MM.1S (cell line): ENCODE measurements around the gene FAM229A.

Experiments used
- DNase-seq: peaks from one replicate; pipeline ENCODE4 v3.0.0-alpha.2; 2015
- H2AFZ ChIP-seq: fragments of 300-600 bp; sonication (generic); 2 replicates; pipeline ENCODE4 v1.6.0; 2016; ENCODE audit warnings: antibody characterized with exemption, low read length
- H3F3A ChIP-seq: fragments of 300-600 bp; sonication (generic); 2 replicates; pipeline ENCODE4 v1.6.1; 2016; ENCODE audit warnings: mild to moderate bottlenecking, antibody characterized with exemption, low read length, moderate library complexity, mixed read lengths; ENCODE audit not compliant: insufficient read depth
- H3K27ac ChIP-seq: fragments of 300-600 bp; sonication (generic); 2 replicates; pipeline ENCODE4 v1.5.1; 2016; ENCODE audit warnings: mild to moderate bottlenecking, low read length
- H3K27me3 ChIP-seq: fragments of 300-600 bp; sonication (generic); replicated peaks from 2 replicates; pipeline ENCODE4 v1.6.0; 2016; ENCODE audit warnings: low read length; ENCODE audit not compliant: insufficient read depth
- H3K36me3 ChIP-seq: fragments of 300-600 bp; sonication (generic); replicated peaks from 2 replicates; pipeline ENCODE4 v1.6.1; 2016; ENCODE audit warnings: mild to moderate bottlenecking, low read length, mixed read lengths; ENCODE audit not compliant: insufficient read depth
- H3K4me1 ChIP-seq: fragments of 300-600 bp; sonication (generic); 2 replicates; pipeline ENCODE4 v1.6.1; 2016; ENCODE audit warnings: low read length, mixed read lengths
- H3K4me2 ChIP-seq: fragments of 300-600 bp; sonication (generic); 2 replicates; pipeline ENCODE4 v1.6.0; 2016; ENCODE audit warnings: low read depth, low read length
- H3K4me3 ChIP-seq: fragments of 300-600 bp; sonication (generic); 2 replicates; pipeline ENCODE4 v1.5.1; 2016; ENCODE audit warnings: low read length, mixed read lengths
- H3K79me2 ChIP-seq: fragments of 300-600 bp; sonication (generic); 2 replicates; pipeline ENCODE4 v1.6.1; 2016; ENCODE audit warnings: mixed run types, low read length, mixed read lengths
- H3K9ac ChIP-seq: fragments of 300-600 bp; sonication (generic); 2 replicates; pipeline ENCODE4 v1.6.1; 2016; ENCODE audit warnings: low read length, mixed read lengths
- H3K9me2 ChIP-seq: fragments of 300-600 bp; sonication (generic); replicated peaks from 2 replicates; pipeline ENCODE4 v1.6.1; 2016; ENCODE audit warnings: mild to moderate bottlenecking, low read length, mixed read lengths; ENCODE audit not compliant: insufficient read depth
- H3K9me3 ChIP-seq: fragments of 300-600 bp; sonication (generic); replicated peaks from 2 replicates; pipeline ENCODE4 v1.6.1; 2016; ENCODE audit warnings: mild to moderate bottlenecking, low read length, mixed read lengths; ENCODE audit not compliant: insufficient read depth
- H4K20me1 ChIP-seq: fragments of 300-600 bp; sonication (generic); 2 replicates; pipeline ENCODE4 v1.6.1; 2016; ENCODE audit warnings: mild to moderate bottlenecking, low read length, moderate library complexity, mixed read lengths; ENCODE audit not compliant: insufficient read depth
- EZH2 ChIP-seq: fragments of 300-600 bp; sonication (generic); optimal IDR thresholded peaks from 2 replicates; pipeline ENCODE3; 2017; ENCODE audit warnings: low read depth, mild to moderate bottlenecking, antibody characterized with exemption, low read length, mixed read lengths
- EZH2phosphoT487 ChIP-seq: fragments of 300-600 bp; sonication (generic); IDR thresholded peaks from 2 replicates; pipeline ENCODE4 v1.6.1; 2018; ENCODE audit warnings: antibody characterized with exemption, low read length
- TF ChIP-seq, protein P1 (sequence below): fragments of 300-600 bp; sonication (generic); IDR thresholded peaks from 2 replicates; pipeline ENCODE4 v1.5.1; 2016; ENCODE audit warnings: antibody characterized with exemption, low read length, mixed read lengths

Gene FAM229A

DNA sequence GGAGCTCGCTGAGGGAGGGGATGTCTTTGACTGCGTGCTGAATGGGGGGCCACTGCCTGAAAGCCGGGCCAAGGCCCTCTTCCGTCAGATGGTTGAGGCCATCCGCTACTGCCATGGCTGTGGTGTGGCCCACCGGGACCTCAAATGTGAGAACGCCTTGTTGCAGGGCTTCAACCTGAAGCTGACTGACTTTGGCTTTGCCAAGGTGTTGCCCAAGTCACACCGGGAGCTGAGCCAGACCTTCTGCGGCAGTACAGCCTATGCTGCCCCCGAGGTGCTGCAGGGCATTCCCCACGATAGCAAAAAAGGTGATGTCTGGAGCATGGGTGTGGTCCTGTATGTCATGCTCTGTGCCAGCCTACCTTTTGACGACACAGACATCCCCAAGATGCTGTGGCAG lies 1.4 kb upstream of the FAM229A start:
- H3K79me2 ChIP-seq: no peaks in the 10 kb centered on the region
- no peaks in the 10 kb centered on the region for H4K20me1 ChIP-seq
- H2AFZ ChIP-seq: no peak overlapping the region
- no peak overlapping the region for H3K27ac ChIP-seq
- no peaks in the 10 kb centered on the region for H3F3A ChIP-seq
- H3K4me3 ChIP-seq: no peak overlapping the region
- H3K9me3 ChIP-seq: no peaks in the 10 kb centered on the region
- DNase-seq: no peak
- H3K9ac ChIP-seq: no peak overlapping the region
- H3K4me1 ChIP-seq: no peaks in the 10 kb centered on the region
- no peaks in the 10 kb centered on the region for H3K9me2 ChIP-seq
- H3K36me3 ChIP-seq: no peaks in the 10 kb centered on the region; the same call in none of the 2 replicates
- H3K4me2 ChIP-seq: no peak overlapping the region
- no peaks in the 10 kb centered on the region for H3K27me3 ChIP-seq
- TF ChIP-seq EZH2 (no peak), EZH2phosphoT487 (no peak)
- TF ChIP-seq, protein P1, sequence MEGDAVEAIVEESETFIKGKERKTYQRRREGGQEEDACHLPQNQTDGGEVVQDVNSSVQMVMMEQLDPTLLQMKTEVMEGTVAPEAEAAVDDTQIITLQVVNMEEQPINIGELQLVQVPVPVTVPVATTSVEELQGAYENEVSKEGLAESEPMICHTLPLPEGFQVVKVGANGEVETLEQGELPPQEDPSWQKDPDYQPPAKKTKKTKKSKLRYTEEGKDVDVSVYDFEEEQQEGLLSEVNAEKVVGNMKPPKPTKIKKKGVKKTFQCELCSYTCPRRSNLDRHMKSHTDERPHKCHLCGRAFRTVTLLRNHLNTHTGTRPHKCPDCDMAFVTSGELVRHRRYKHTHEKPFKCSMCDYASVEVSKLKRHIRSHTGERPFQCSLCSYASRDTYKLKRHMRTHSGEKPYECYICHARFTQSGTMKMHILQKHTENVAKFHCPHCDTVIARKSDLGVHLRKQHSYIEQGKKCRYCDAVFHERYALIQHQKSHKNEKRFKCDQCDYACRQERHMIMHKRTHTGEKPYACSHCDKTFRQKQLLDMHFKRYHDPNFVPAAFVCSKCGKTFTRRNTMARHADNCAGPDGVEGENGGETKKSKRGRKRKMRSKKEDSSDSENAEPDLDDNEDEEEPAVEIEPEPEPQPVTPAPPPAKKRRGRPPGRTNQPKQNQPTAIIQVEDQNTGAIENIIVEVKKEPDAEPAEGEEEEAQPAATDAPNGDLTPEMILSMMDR: no peak

DNA sequence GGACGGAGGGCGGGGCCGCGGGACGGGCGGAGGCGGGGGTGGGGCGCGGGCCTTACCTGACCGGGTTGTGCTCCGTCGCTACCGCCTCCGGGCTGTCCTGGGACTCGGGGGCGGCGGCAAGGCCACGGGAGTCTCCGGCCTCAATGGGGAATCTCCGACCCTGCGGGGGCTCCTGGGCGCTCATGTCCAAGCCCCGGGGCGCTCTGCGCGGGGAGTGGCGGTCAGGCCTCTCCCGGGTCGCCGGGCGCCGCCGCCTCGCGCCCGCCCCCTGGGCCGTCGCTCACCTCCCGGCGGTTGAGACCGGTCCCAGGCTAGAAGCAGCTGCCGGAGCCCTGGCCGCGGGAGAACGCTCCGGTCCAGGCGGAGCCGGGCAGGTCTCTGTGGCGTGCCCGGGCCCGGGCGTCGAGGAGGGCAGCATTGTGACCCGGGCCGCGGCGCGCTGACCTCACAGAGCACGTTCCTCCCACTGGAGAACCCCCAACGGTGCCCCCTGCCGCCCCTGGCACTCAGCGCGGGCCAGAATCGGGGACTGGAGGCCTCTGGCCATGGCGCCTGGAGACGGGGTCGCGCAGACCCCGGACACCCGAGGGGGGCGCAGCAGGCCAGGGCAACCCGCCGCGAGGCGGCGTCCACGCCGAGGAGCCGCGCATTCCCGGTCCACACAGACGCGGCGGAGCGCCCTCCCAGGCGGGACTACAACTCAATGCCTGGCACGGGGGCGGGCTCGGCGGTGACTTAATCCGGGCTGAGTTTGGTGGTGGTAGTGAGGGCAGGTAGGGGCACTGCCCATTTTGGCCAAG lies 411 bp downstream of the FAM229A start:
- Histone ChIP-seq H3K4me1 (no peaks in the 10 kb centered on the region), H3K9me2 (no peaks in the 10 kb centered on the region), H3K9me3 (no peaks in the 10 kb centered on the region), H3K27ac (no peak overlapping the region), H3K4me2 (no peak overlapping the region), H3K36me3 (no peaks in the 10 kb centered on the region; the same call in none of the 2 replicates), H3K27me3 (no peaks in the 10 kb centered on the region), H3K4me3 (no peak overlapping the region), H3K79me2 (no peaks in the 10 kb centered on the region), H2AFZ (no peak overlapping the region), H4K20me1 (no peaks in the 10 kb centered on the region), H3K9ac (no peak overlapping the region), H3F3A (no peaks in the 10 kb centered on the region)
- TF ChIP-seq EZH2 (no peak), EZH2phosphoT487 (no peak)
- TF ChIP-seq, protein P1: no peak
- DNase-seq: no peak

DNA sequence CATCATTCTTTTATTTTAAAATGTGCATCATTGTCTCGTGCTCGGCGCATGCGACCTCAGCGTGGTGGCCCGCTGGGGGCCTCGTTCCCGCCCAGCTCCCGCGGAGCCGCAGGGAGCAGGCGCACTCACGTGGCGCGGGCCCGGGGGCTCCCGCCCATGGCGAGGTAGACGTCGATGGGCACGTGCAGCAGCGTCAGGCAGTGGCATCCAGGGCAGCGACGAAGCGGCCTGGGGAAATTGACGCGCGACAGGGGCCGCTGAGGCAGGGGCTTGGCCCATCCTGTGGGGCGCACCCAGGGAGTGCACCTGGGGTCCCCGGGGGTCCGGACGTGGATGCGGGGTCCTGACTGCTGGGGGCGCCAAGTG lies 994 bp downstream of the FAM229A start:
- H3K4me1 ChIP-seq: no peaks in the 10 kb centered on the region
- H3K36me3 ChIP-seq: no peaks in the 10 kb centered on the region; the same call in 1 of the 2 replicates
- no peak overlapping the region for H3K4me3 ChIP-seq
- H4K20me1 ChIP-seq: no peaks in the 10 kb centered on the region
- H3K9ac ChIP-seq: no peak overlapping the region
- H3K9me3 ChIP-seq: no peaks in the 10 kb centered on the region
- TF ChIP-seq, protein P1: no peak
- no peak for TF ChIP-seq EZH2phosphoT487
- TF ChIP-seq EZH2: no peak
- no peaks in the 10 kb centered on the region for H3F3A ChIP-seq
- H3K79me2 ChIP-seq: no peaks in the 10 kb centered on the region
- DNase-seq: no peak
- no peak overlapping the region for H3K4me2 ChIP-seq
- no peaks in the 10 kb centered on the region for H3K9me2 ChIP-seq
- no peaks in the 10 kb centered on the region for H3K27me3 ChIP-seq
- H2AFZ ChIP-seq: no peak overlapping the region
- no peak overlapping the region for H3K27ac ChIP-seq
